PC-9 (cell line): ENCODE results near the gene MYH7. TPM values are rescaled to one million over a fixed set of nuclear protein-coding genes. Genes with fewer than 3 reads are reported as not detected.
"Not testable (repeated sequence)": the region's sequence is repeated elsewhere in the genome, so short reads cannot be mapped to it uniquely, and the experiment has no call there.

Experiments
- BruUV-seq: library from RNA; stranded (reverse); fragments of 400-500 nt; replicated peaks from 2 replicates; lab custom pipeline; 2021; lab: Mats Ljungman, UMichigan
- CTCF ChIA-PET: fragments of 300-600 bp; sonication (Branson Sonifier 250); formaldehyde crosslinking; loops from one replicate; lab custom pipeline; 2022; ENCODE audit warnings: antibody characterized with exemption; lab: Charles Lee
- POLR2A ChIA-PET: fragments of 300-600 bp; sonication (Branson Sonifier 250); formaldehyde crosslinking; loops from one replicate; lab custom pipeline; 2022; ENCODE audit warnings: antibody characterized with exemption; ENCODE audit not compliant: unreplicated experiment; lab: Charles Lee
- DNase-seq, 2 experiments: peaks; one replicate each; pipeline versions ENCODE4 v3.0.0 to v3.0.0-alpha.2; 2015 to 2022; ENCODE audit warnings: mixed read lengths in 1 of 2
- H2AFZ ChIP-seq: fragments of 200-600 bp; sonication (generic); 2 replicates; pipeline ENCODE4 v1.8.1; 2017; ENCODE audit warnings: antibody characterized with exemption
- H3F3A ChIP-seq: fragments of 200-600 bp; sonication (generic); 2 replicates; pipeline ENCODE4 v1.8.1; 2017; ENCODE audit warnings: antibody characterized with exemption, mild to moderate bottlenecking, low read depth; ENCODE audit not compliant: insufficient read depth
- H3K27ac ChIP-seq: fragments of 200-600 bp; sonication (generic); 2 replicates; pipeline ENCODE4 v1.6.1; 2016; ENCODE audit warnings: mixed run types
- H3K27me3 ChIP-seq: fragments of 200-600 bp; sonication (generic); 2 replicates; pipeline ENCODE4 v1.6.1; 2016; ENCODE audit warnings: low read depth, mixed run types; ENCODE audit not compliant: insufficient read depth
- H3K36me3 ChIP-seq: fragments of 200-600 bp; sonication (generic); 2 replicates; pipeline ENCODE4 v1.6.1; 2016; ENCODE audit warnings: low read depth, mixed run types
- H3K4me1 ChIP-seq: fragments of 200-600 bp; sonication (generic); replicated peaks from 2 replicates; pipeline ENCODE4 v1.6.1; 2016; ENCODE audit warnings: mixed run types; ENCODE audit not compliant: insufficient read depth
- H3K4me2 ChIP-seq: fragments of 200-600 bp; sonication (generic); 2 replicates; pipeline ENCODE4 v1.6.1; 2017; ENCODE audit warnings: mixed run types
- H3K4me3 ChIP-seq: fragments of 200-600 bp; sonication (generic); 2 replicates; pipeline ENCODE4 v1.6.1; 2016; ENCODE audit warnings: mixed run types
- H3K79me2 ChIP-seq: fragments of 200-600 bp; sonication (generic); 2 replicates; pipeline ENCODE4 v1.6.1; 2017; ENCODE audit warnings: low read depth, mixed run types
- H3K9me2 ChIP-seq: fragments of 200-600 bp; sonication (generic); 2 replicates; pipeline ENCODE4 v1.8.1; 2017; ENCODE audit warnings: mild to moderate bottlenecking; ENCODE audit not compliant: insufficient read depth
- H3K9me3 ChIP-seq: fragments of 200-600 bp; sonication (generic); 2 replicates; pipeline ENCODE4 v1.8.1; 2016; ENCODE audit warnings: low read depth; ENCODE audit not compliant: insufficient read depth
- H4K20me1 ChIP-seq: fragments of 200-600 bp; sonication (generic); 2 replicates; pipeline ENCODE4 v1.8.1; 2017; ENCODE audit not compliant: insufficient read depth
- CTCF ChIP-seq: fragments of 200-600 bp; sonication (generic); conservative IDR thresholded peaks from 2 replicates; pipeline ENCODE4 v1.6.1; 2017; ENCODE audit warnings: mixed run types, antibody characterized with exemption, mild to moderate bottlenecking, moderate library complexity
- EZH2 ChIP-seq: fragments of 200-600 bp; sonication (generic); IDR thresholded peaks from 2 replicates; pipeline ENCODE4 v1.8.0; 2017; ENCODE audit warnings: antibody characterized with exemption, low read depth
- intact Hi-C: fragments of 100-400 bp; cut with micrococcal nuclease; formaldehyde crosslinking; loops from one replicate; pipeline ENCODE4 v1.10.0; 2022; ENCODE audit not compliant: unreplicated experiment
- total RNA-seq: library from RNA; stranded (reverse); gene quantifications from 2 replicates; pipeline ENCODE4 v1.2.3, GENCODE V29; 2021

Gene MYH7
- total RNA-seq, 1 experiment from 2014 or later, result not detected

DNA sequence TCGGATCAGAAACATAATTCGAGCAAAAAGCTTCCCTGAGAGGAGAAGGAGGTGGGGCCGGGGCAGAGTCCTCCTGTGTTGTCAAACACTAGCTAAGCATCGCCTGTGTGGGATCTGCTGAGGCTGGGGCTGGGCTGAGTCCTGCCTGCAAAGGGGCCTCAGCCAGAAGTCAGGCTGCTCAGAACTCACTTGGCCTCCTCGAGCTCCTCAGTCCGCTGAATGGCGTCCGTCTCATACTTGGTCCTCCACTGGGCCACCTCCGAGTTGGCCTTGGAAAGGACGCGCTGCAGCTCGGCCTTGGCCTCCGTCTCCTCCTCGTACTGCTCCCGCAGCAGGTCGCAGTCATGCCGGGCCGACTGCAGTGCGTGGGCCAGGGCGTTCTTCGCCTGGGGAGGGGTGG is 17.4 kb downstream of the MYH7 start:
- Histone ChIP-seq H3K36me3 (no peaks in the 10 kb centered on the region), H3K27me3 (peaks cover 79% of the 10 kb centered on the region), H3K79me2 (no peaks in the 10 kb centered on the region), H3F3A (no peaks in the 10 kb centered on the region), H3K9me3 (no peaks in the 10 kb centered on the region), H3K4me2 (no peak overlapping the region), H2AFZ (no peak overlapping the region), H3K4me3 (no peak overlapping the region), H3K27ac (no peak overlapping the region), H3K9me2 (no peaks in the 10 kb centered on the region), H4K20me1 (no peaks in the 10 kb centered on the region), H3K4me1 (no peaks in the 10 kb centered on the region)
- ChIA-PET CTCF (no interaction called here), POLR2A (no interaction called here)
- no peak for DNase-seq
- TF ChIP-seq EZH2, result no peak
- no peak for TF ChIP-seq CTCF
- no TSS peak for BruUV-seq
- intact Hi-C loops, result no loop called here

- H4K20me1 ChIP-seq, CTCF ChIA-PET, H3K9me2 ChIP-seq, H3K27ac ChIP-seq, H3K4me2 ChIP-seq, H3F3A ChIP-seq, H3K79me2 ChIP-seq, H3K4me1 ChIP-seq, POLR2A ChIA-PET, DNase-seq, H2AFZ ChIP-seq, H3K4me3 ChIP-seq, H3K9me3 ChIP-seq, H3K36me3 ChIP-seq, intact Hi-C loops, BruUV-seq: not testable (repeated sequence)
- H3K27me3 ChIP-seq, result peaks cover 81% of the 10 kb centered on the region
Measured at GRCh38 chr14:23417269-23417668, 18.2 kb downstream of the MYH7 start.

DNA sequence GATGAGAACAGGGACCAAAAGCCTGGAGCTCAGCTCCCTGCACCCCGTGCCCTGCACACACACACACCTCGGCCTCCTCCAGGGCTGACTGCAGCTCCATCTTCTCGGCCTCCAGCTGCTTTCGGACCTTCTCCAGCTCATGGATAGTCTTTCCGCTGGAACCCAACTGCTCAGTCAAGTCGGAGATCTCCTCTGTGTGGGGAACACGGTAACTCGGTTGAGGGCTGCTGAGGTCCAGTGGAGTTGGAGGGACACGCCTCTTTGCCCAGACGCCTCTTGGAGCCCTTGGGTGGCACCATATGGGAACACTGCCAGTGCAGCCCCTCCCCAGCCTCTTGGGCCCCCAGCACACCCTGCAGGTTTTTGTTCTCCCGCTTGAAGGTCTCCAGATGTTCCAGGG is 18.7 kb downstream of the MYH7 start:
- Histone ChIP-seq H3K4me2 (no peak overlapping the region), H3K9me2 (no peaks in the 10 kb centered on the region), H3K36me3 (no peaks in the 10 kb centered on the region), H3K9me3 (no peaks in the 10 kb centered on the region), H3K27ac (no peak overlapping the region), H3K4me3 (no peak overlapping the region), H3K4me1 (no peaks in the 10 kb centered on the region), H3K79me2 (no peaks in the 10 kb centered on the region), H4K20me1 (no peaks in the 10 kb centered on the region), H3K27me3 (peaks cover 79% of the 10 kb centered on the region), H3F3A (no peaks in the 10 kb centered on the region), H2AFZ (no peak overlapping the region)
- POLR2A ChIA-PET, result no interaction called here
- no TSS peak for BruUV-seq
- no peak for DNase-seq
- TF ChIP-seq EZH2, result no peak
- TF ChIP-seq CTCF, result no peak
- CTCF ChIA-PET, result no interaction called here
- intact Hi-C loops, result no loop called here
